ENCODE data around the gene SULT1C3. TPM values are rescaled to one million over a fixed set of nuclear protein-coding genes. Genes with fewer than 3 reads are reported as not detected.
"Not testable (repeated sequence)": the region's sequence is repeated elsewhere in the genome, so short reads cannot be mapped to it uniquely, and the experiment has no call there.

Gene SULT1C3
- total RNA-seq, 1 experiment from 2014 or later: not detected

DNA sequence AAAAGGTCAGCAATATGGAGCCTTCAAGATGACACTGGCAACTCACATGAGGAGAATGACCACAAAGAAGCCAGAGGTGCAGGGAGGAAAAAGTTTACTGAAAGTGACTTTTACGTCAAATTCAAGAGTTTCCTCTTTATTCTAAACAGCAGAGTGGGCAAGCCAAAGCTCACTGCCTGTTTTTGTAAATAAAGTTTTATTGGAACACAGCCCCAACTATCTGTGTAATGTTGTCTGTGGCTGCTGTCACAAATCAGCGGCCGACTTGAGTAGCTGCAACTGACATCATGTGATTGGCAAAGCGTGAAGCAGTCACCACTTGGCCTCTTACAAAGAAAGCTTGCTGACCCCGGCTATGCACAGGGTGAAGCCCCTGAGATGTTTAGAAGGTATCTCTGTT is 39.7 kb downstream of the SULT1C3 start:
- POLR2A ChIA-PET: no interaction called here
- H3K4me3 Mint-ChIP-seq (ENCODE audit: unreplicated experiment): no peak overlapping the region
- peaks cover 19% of the 10 kb centered on the region for H3K9me3 Mint-ChIP-seq (ENCODE audit: unreplicated experiment)
- Histone ChIP-seq H3K36me3 (ENCODE audit: control insufficient read depth, insufficient read depth, low read length) (no peaks in the 10 kb centered on the region), H3K9me3 (peaks cover 7% of the 10 kb centered on the region; the same call in 1 of the 2 replicates), H3K27me3 (replicated peaks; ENCODE audit: control insufficient read depth, insufficient read depth, low read length) (no peaks in the 10 kb centered on the region), H3K4me3 (ENCODE audit: low read depth, low read length) (no peak overlapping the region), H3K4me1 (no peaks in the 10 kb centered on the region)
- H3K36me3 Mint-ChIP-seq (ENCODE audit: insufficient read depth, unreplicated experiment): peaks cover 5% of the 10 kb centered on the region
- no TSS peak for BruUV-seq (replicated peaks)
- CTCF ChIA-PET: no interaction called here
- no peaks in the 10 kb centered on the region for H3K27me3 Mint-ChIP-seq (ENCODE audit: insufficient read depth, unreplicated experiment)
- no peak for DNase-seq
- no peaks in the 10 kb centered on the region for H3K4me1 Mint-ChIP-seq (ENCODE audit: low read depth, unreplicated experiment)
- TF ChIP-seq, protein P1, sequence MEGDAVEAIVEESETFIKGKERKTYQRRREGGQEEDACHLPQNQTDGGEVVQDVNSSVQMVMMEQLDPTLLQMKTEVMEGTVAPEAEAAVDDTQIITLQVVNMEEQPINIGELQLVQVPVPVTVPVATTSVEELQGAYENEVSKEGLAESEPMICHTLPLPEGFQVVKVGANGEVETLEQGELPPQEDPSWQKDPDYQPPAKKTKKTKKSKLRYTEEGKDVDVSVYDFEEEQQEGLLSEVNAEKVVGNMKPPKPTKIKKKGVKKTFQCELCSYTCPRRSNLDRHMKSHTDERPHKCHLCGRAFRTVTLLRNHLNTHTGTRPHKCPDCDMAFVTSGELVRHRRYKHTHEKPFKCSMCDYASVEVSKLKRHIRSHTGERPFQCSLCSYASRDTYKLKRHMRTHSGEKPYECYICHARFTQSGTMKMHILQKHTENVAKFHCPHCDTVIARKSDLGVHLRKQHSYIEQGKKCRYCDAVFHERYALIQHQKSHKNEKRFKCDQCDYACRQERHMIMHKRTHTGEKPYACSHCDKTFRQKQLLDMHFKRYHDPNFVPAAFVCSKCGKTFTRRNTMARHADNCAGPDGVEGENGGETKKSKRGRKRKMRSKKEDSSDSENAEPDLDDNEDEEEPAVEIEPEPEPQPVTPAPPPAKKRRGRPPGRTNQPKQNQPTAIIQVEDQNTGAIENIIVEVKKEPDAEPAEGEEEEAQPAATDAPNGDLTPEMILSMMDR (IDR thresholded peaks at IDR 0.05; ENCODE audit: insufficient read depth in 1 of 2, low read depth in 1 of 2, low read length in 1 of 2, severe bottlenecking in 1 of 2, unreplicated experiment in 1 of 2): no peak
- H3K27ac Mint-ChIP-seq (ENCODE audit: unreplicated experiment): no peak overlapping the region
- intact Hi-C loops (cut with micrococcal nuclease; ENCODE audit: unreplicated experiment): no loop called here

DNA sequence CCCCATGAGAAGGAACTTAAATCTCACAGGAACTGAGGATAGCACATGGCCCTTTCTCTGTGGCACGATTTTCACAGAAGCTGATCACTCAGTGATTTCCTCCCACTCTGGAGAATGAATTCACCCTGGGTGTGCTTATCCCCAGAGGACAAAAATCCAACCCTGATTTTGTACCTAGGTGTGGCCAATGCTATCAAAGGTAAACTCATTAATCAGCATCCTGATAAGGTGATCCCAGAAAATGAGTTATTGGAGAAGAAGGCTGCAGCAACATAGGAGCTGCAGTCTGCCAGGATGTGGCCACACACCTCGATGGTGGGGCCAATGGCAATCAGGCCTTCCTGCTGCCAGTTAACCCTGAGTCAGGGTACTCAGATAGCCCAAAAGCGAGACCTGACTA is 40.7 kb downstream of the SULT1C3 start:
- POLR2A ChIA-PET: no interaction called here
- TF ChIP-seq, protein P1 (IDR thresholded peaks at IDR 0.05; ENCODE audit: insufficient read depth in 1 of 2, low read depth in 1 of 2, low read length in 1 of 2, severe bottlenecking in 1 of 2, unreplicated experiment in 1 of 2): no peak
- Histone ChIP-seq H3K36me3 (ENCODE audit: control insufficient read depth, insufficient read depth, low read length) (no peaks in the 10 kb centered on the region), H3K4me3 (ENCODE audit: low read depth, low read length) (no peak overlapping the region), H3K9me3 (peaks cover 7% of the 10 kb centered on the region; the same call in 1 of the 2 replicates), H3K4me1 (no peaks in the 10 kb centered on the region), H3K27me3 (replicated peaks; ENCODE audit: control insufficient read depth, insufficient read depth, low read length) (no peaks in the 10 kb centered on the region)
- CTCF ChIA-PET: no interaction called here
- Mint-ChIP-seq H3K27me3 (ENCODE audit: insufficient read depth, unreplicated experiment) (no peaks in the 10 kb centered on the region), H3K36me3 (ENCODE audit: insufficient read depth, unreplicated experiment) (peaks cover 5% of the 10 kb centered on the region), H3K4me1 (ENCODE audit: low read depth, unreplicated experiment) (no peaks in the 10 kb centered on the region), H3K9me3 (ENCODE audit: unreplicated experiment) (peaks cover 19% of the 10 kb centered on the region), H3K4me3 (ENCODE audit: unreplicated experiment) (no peak overlapping the region), H3K27ac (ENCODE audit: unreplicated experiment) (no peak overlapping the region)
- DNase-seq: no peak
- no TSS peak for BruUV-seq (replicated peaks)
- intact Hi-C loops (cut with micrococcal nuclease; ENCODE audit: unreplicated experiment): no loop called here

DNA sequence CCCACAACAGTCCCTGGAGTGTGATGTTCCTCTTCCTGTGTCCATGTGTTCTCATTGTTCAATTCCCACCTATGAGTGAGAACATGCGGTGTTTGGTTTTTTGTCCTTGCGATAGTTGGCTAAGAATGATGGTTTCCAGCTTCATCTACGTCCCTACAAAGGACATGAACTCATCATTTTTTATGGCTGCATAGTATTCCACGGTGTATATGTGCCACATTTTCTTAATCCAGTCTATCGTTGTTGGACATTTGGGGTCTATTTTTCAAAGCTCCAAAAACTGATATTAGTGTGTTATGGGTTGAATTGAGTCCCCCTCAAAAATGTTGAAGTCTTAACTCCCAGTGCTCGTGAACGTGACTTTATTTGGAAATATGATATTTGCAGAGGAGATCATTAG is 44.8 kb downstream of the SULT1C3 start:
- H3K9me3 ChIP-seq; DNase-seq; H3K4me3 Mint-ChIP-seq (ENCODE audit: unreplicated experiment); H3K4me1 ChIP-seq; H3K4me1 Mint-ChIP-seq (ENCODE audit: low read depth, unreplicated experiment); H3K4me3 ChIP-seq (ENCODE audit: low read depth, low read length); BruUV-seq (replicated peaks); H3K27ac Mint-ChIP-seq (ENCODE audit: unreplicated experiment); POLR2A ChIA-PET; H3K36me3 ChIP-seq (ENCODE audit: control insufficient read depth, insufficient read depth, low read length); H3K36me3 Mint-ChIP-seq (ENCODE audit: insufficient read depth, unreplicated experiment); CTCF ChIA-PET; H3K27me3 Mint-ChIP-seq (ENCODE audit: insufficient read depth, unreplicated experiment); H3K27me3 ChIP-seq (replicated peaks; ENCODE audit: control insufficient read depth, insufficient read depth, low read length); intact Hi-C loops (cut with micrococcal nuclease; ENCODE audit: unreplicated experiment); H3K9me3 Mint-ChIP-seq (ENCODE audit: unreplicated experiment): not testable (repeated sequence)

DNA sequence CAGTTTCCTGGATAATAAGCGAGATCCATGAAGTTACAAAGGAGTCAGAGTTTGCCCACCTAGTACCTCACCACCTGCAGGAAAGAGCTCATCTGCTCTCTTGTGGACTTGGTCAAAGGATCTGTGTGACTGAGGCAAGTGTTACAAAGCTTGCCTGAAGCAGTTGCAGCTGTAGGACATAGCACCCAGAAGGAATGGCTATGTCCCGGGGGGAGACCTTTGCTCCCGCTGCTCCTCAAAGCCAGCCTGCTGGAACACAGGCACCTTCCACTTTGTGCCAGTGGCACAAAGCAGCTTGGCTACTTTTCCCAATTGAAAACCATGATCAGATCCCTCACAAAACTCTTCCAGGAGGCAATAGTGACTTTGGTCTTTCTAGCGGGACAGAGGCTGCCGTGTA is 45.8 kb downstream of the SULT1C3 start:
- H3K27me3 Mint-ChIP-seq (ENCODE audit: insufficient read depth, unreplicated experiment): no peaks in the 10 kb centered on the region
- no peak overlapping the region for H3K4me3 Mint-ChIP-seq (ENCODE audit: unreplicated experiment)
- ChIA-PET POLR2A (no interaction called here), CTCF (no interaction called here)
- no peaks in the 10 kb centered on the region for H3K4me1 Mint-ChIP-seq (ENCODE audit: low read depth, unreplicated experiment)
- no TSS peak for BruUV-seq (replicated peaks)
- DNase-seq: no peak
- H3K27ac Mint-ChIP-seq (ENCODE audit: unreplicated experiment): no peak overlapping the region
- Histone ChIP-seq H3K36me3 (ENCODE audit: control insufficient read depth, insufficient read depth, low read length) (no peaks in the 10 kb centered on the region; the same call in 1 of the 2 replicates), H3K4me3 (ENCODE audit: low read depth, low read length) (no peak overlapping the region), H3K9me3 (peaks cover 7% of the 10 kb centered on the region; the same call in 1 of the 2 replicates), H3K4me1 (peaks cover 5% of the 10 kb centered on the region; the same call in 1 of the 2 replicates), H3K27me3 (replicated peaks; ENCODE audit: control insufficient read depth, insufficient read depth, low read length) (no peaks in the 10 kb centered on the region)
- TF ChIP-seq, protein P1 (IDR thresholded peaks at IDR 0.05; ENCODE audit: insufficient read depth in 1 of 2, low read depth in 1 of 2, low read length in 1 of 2, severe bottlenecking in 1 of 2, unreplicated experiment in 1 of 2): no peak
- intact Hi-C loops (cut with micrococcal nuclease; ENCODE audit: unreplicated experiment): no loop called here
- H3K36me3 Mint-ChIP-seq (ENCODE audit: insufficient read depth, unreplicated experiment): no peaks in the 10 kb centered on the region
- no peaks in the 10 kb centered on the region for H3K9me3 Mint-ChIP-seq (ENCODE audit: unreplicated experiment)
